Suppressor macrophage treated with lipopolysaccharide for 4 hours (primary cell): ENCODE measurements around the gene LAPTM5.
"Not testable (repeated sequence)": the region's sequence is repeated elsewhere in the genome, so short reads cannot be mapped to it uniquely, and the experiment has no call there.

Experiments
- DNase-seq: peaks from one replicate; pipeline ENCODE4 v3.0.0-alpha.2; 2020

The LAPTM5 gene

DNA sequence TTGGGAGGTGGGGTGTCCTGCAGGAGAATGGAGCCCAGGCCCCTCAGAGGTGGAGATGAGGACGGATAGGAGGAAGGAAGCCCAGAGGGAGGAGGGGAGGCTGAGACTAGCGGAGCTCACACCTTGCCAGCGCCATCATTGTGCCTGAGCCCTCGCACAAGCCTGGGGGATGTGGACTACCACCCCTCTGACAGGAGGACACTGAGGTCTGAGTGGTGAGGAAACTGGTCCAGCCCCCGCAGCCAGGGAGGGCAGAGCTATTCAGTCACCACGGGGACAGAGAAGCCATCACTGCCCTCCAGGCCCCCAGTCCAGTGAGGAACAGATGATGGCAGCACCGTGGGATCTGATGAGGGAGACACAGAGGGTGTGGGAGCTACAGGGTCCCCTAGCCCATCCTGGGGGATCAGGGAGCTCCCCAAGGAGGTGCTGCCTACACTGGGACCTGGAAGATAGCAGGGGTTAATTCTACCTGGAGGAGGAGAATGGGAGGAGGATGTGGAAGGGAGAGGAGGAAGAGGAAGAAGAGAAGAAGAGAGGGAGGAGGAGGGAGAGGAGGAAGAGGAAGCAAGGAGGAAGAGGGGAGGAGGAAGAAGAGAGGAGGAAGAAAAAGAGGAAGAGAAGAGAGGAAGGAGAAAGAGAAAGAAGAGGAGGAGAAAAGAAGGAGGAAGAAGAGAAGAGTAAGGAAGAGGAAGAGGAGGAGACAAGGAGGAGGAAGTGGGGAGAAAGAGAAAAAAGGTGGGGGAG is 65.2 kb downstream of the LAPTM5 start:
- no peak for DNase-seq

DNA sequence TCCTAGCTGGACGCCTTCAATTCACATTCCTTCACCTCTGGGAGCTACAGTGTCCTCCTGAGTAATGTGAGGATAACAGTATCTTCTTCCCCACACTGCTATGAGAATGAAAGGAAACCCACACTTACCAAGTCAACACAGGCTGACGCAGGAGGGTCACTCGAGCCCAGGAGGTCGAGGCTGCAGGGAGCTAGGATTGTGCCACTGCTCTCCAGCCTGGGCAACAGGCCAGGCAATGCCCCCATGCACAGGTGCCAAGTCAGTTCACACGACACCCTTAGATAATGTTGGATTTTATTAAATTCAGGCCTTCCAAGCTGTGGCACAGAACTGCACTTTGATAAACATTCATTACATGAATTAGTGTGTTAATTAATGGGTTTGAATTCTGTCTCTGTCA is 66.1 kb downstream of the LAPTM5 start:
- no peak for DNase-seq

DNA sequence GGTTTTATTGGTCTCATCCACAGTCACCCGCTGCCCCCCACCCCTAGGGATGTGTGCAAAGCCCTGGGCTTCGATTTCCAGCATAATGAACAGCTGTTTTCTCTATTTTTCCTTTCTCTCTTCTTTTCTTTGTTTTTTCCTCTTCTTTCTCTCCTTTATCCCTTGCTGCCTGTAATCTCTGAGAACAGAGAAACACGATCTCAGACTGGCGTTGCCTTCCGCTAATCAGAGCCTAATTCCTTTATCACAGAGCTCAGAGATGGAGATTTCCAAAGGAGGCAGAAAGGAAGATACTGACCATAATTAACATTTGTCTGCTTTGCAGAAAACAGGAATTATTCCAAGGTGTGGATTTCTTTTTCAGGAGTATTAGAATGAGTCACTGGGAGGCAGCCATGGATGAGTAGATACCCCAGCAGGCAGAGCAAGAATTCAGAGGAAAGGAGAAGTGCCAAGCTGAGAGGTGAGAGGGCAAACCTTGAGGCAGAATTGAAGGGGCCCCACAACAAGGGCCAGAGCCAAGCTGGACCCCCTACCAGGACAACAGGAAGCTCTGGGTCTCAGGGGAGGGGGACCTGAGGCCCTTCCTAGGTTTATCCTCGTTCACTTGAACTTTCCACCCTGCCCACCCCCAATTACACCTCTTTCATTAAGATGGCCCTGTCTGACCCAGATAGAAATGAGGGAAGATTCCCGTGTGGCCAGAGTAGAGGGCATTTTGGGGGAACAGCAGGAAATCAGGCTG is 67.5 kb downstream of the LAPTM5 start:
- no peak for DNase-seq

DNA sequence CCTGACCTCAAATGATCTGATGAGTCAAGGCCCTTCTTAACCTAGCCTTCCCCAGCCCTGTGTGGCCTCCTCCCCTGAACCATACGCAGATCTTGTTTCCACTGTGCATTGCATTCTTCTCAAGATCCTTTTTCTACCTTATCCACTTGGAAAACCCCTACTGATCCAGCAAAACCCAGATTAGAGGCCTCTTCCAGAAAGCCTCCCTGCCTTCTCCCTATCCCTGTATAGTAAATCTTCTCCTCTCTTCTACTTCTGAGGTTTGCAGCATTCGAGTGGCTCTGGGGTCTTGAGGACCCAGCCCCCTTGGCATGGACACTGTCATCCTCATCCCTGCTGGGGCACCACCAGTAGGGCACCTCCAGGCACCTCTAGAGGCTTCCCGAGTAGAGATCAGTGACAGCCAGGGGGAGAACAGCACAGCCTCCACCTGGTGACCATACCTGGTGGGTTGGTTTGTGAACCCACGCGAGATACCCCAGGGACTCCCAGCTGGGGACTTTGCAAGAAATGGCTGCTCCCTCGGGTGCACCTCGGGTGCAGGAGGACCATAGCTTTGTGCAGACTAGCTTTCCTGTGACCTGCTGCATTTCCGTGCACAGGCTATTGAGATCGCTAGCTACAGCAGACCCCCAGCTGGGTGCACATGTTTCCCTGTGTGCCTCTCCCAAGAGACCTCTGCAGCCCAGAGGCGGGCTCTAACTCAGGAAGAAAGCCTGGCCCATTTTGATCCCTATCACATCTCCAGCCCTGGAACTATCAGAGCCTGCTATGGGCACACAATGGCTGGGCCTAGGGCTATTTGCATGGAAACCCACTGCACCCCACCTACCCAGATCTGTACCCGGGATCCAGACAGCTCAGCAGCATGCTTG is 68.4 kb downstream of the LAPTM5 start:
- no peak for DNase-seq

DNA sequence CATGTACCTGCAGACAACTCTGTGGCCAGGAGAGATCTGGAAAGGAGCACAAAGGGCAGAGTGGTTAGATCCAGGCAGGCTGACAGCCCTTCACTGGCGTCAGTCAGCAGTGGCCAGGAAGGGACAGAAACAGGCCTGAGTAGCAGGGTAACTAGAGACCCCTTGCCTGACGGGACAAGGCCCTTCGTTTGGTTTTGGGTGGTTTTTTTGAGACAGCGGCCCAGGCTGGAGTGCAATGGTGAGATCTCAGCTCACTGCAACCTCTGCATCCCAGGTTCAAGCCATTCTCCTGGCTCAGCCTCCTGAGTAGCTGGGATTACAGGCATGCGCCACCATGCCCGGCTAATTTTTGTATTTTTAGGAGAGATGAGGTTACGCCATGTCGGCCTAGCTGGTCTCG is 69.1 kb downstream of the LAPTM5 start:
- DNase-seq: not testable (repeated sequence)

DNA sequence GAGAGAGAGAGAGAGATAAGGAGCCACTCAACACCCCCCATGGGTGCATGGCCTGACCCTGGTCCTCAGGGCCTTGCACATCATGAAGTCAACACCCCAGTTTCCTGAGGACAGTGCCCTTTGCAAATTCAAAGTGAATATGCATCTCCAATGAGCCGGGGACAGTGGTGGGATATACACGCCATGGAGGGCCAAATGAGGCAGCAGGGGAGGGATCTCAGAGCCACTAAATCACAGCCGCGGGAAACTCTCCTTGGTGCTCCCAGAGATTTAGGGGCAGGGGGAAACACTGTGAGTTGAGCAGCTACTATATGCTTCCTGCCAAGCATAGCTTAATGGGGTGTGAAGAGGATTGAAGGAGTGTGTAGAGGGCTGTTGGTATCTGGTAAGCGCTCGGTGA is 69.7 kb downstream of the LAPTM5 start:
- DNase-seq: no peak

DNA sequence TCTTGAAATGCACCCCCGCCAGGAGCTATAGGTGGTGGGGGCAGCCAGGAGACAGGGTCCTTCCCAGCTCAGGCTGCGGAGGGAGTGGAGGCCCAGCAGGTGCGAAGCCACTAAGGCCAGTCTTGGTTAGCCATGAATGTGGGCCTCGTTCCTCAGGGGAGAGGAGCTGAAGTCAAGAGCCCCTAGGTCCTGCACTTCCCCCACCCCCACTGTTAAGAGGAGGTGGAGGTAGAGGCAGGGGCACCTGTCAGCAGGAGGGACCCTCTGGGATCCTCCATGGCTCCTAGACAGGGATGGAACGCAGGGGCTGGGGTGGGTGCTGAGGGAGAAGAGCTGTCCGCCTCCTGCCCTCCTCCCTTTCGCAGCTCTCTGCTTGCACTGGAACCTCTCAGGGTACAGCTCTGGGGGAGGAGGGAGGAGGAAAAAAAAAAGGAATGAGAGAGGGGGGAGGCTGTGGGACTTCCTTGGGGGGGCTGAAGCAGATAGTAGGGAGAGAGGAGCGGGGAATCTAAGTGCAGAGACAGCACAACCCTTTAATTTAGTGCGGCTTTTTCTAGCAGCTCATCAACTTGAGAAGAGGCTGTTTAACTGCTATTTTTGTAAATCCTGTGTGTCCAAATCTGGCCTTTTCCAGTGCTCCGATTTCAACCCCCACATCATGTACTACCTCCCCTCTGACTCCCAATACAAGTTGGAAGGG is 71.2 kb downstream of the LAPTM5 start:
- DNase-seq: no peak

DNA sequence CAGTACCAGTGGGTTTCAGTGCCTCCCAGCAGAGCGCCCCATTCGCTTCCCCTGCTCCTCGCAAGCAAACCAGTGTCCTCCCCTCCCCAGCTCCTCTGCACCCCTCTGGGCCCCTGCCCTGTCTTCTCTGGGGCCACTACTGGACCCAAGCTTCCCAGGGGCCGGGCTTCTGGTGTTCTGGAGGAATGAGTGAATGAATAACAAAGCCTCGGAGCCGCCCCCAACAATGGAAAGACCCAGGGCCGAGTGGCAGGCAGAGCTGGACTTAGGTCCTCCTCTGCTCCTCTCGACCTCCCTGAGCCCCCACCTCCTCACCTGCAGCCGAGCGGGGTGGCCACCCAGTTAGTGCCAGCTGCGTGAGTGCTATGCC is 71.8 kb downstream of the LAPTM5 start:
- DNase-seq: no peak

DNA sequence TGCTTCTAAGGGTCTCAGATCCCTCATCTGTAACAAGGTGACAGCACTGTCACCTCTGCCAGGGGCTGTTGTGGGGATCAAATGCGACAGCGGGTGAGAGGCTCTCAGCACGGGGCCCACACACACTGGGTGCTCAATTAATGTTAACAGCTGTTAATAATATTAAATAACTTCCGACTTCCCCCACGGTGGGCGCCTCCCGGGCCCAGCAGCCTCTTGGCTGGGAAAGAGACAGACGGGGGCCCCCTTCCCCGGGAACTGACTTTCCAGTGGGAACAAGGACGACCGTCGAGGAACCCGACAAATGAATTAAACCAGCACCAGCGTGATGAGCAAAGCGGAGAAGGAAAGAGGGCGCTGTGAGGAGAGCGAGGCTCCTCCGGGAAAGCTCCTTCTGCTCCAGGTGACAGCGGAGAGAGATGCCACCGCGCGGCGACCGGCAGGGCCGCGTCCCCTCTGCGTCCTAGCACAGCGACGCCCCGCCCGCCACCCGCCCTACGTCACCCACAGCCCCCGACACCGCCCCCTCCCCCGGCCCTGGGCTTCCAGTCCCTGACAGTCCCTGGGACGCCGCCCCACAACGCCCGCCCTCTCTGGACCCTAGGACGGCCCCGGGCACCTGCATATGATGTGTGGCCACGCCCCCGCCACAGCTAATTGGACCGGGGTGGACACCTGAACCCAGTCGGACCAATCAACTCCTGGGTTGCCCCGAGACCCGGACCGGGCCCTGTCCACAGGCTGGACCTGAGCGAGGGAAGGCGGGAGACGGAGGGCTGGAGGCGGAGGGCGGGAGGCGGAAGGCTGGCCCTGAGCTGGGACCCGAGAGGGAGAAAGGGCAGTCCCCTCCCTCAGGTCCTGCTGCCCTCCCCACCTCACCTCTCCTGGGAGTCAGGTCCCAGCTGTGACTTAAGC is 72.4 kb downstream of the LAPTM5 start:
- DNase-seq: no peak

DNA sequence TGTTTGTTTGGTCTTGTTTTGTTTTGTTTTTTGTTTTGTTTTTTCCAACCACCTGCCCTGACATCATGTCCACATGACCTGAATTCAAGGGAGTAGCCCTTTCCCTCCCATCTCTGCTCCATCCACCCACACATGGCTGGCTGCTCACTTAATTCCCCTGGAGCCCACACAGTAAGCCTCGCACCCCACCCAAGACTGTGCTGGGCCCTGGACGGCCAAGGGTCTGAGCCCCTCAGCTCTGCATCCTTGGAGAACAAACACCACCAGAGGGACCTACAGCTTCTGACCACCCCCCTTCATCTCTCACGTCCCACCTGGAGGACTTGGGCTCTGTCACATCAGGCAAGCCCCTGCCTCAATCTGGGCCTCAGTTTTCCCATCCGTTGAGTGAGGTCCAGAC is 73.3 kb downstream of the LAPTM5 start:
- DNase-seq: no peak

DNA sequence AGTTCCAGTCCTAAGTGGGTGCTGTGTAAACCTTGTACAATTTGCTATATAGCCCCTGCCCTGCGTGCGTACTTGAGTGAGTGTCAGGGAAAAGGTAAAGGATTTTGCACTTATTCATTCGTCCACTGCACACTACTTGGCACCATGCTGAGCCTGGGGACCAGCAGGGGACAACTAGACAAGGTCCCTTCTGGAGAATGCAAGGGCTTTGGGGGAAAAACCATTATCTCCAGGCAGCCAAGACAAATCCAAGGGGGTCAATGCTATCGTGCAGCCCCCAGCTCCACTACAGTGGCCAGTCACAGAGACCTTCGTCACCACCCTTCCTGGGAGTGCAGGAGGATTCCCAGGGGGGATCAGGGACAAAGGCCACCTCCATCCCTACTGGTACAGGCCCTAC is 73.9 kb downstream of the LAPTM5 start:
- DNase-seq: no peak
